ENCODE measurements around the gene SDC1. TPM values are rescaled to one million over a fixed set of nuclear protein-coding genes. Genes with fewer than 3 reads are reported as not detected.

The SDC1 gene
- 105 and 122 TPM in 2 replicates for polyA plus RNA-seq (2012; rRNA removed)
- 63.4 and 86.1 TPM in 2 replicates for polyA plus RNA-seq (2012; cell fraction: cytosol; rRNA removed)
- 58.4 and 62.2 TPM in 2 replicates for polyA plus RNA-seq (2012; cell fraction: nucleus; rRNA removed)

- H3K79me2 ChIP-seq (ENCODE audit: insufficient read depth) = peaks cover 30% of the 10 kb centered on the region; the same call in 1 of the 2 replicates
- H3K9me2 ChIP-seq = no peaks in the 10 kb centered on the region
- peak within 1 kb of the TSS; percentile 67 to 99 for H3K27ac ChIP-seq (ENCODE audit: low read depth in 2 of 2, low read length in 1 of 2)
- peak within 1 kb of the TSS; percentile 68 to 77 for H3K4me3 ChIP-seq (ENCODE audit: low read depth in 2 of 2, low read length in 1 of 2)
- no peak; the same call in 1 of the 2 replicates for TF ChIP-seq RCOR1 (IDR thresholded peaks at IDR 0.05; ENCODE audit: low read length)
- TF ChIP-seq TAF1 (IDR thresholded peaks at IDR 0.05; ENCODE audit: borderline replicate concordance, low read depth, low read length) = peak; percentile 25; the same call in 1 of the 2 replicates
- TF ChIP-seq MXI1 (IDR thresholded peaks at IDR 0.05; ENCODE audit: low read depth, low read length) = peak; percentile 70
- peak; percentile 32; the same call in 1 of the 2 replicates for TF ChIP-seq REST (IDR thresholded peaks at IDR 0.05; ENCODE audit: low read depth, low read length)
- TF ChIP-seq USF1 (IDR thresholded peaks at IDR 0.05; ENCODE audit: borderline replicate concordance, low read depth) = peak; percentile 15; the same call in 1 of the 2 replicates
- TF ChIP-seq RAD21 (IDR thresholded peaks at IDR 0.05; ENCODE audit: low read length) = 0 out of 2 replicates have a peak, but pooled peaks have one; percentile 1
- TF ChIP-seq MAX (IDR thresholded peaks at IDR 0.05; ENCODE audit: low read depth) = peak; percentile 71; the same call in 1 of the 2 replicates
- no peak for TF ChIP-seq USF2 (IDR thresholded peaks at IDR 0.05; ENCODE audit: borderline replicate concordance, low read depth, low read length)
- 0 out of 2 replicates have a peak, but pooled peaks have one; percentile 24 for TF ChIP-seq POLR2AphosphoS5 (IDR thresholded peaks at IDR 0.05; ENCODE audit: low read depth, low read length)
- TF ChIP-seq SIN3A (IDR thresholded peaks at IDR 0.05; ENCODE audit: borderline replicate concordance, low read depth, low read length) = peak; percentile 51; the same call in 1 of the 2 replicates
- TF ChIP-seq EP300 (IDR thresholded peaks at IDR 0.05; ENCODE audit: borderline replicate concordance in 1 of 2, low read depth in 1 of 2, low read length in 1 of 2) = 0 out of 4 replicates have a peak, but pooled peaks of 1 of the 2 experiments have one; percentile 17
- TF ChIP-seq GABPA (IDR thresholded peaks at IDR 0.05; ENCODE audit: low read depth) = no peak
- peaks cover 24% of the 10 kb centered on the region for H3F3A ChIP-seq (replicated peaks; ENCODE audit: insufficient read depth)
- peak within 1 kb of the TSS; percentile 75 for H3K9ac ChIP-seq
- ChIA-PET POLR2A (interaction anchor here (0.6 to 2.7 kb wide), 10 partner anchors 9 to 110 kb away, joined by 3 to 11 read pairs (median 4); no protein-coding TSS in a partner anchor), CTCF (interaction anchor here (0.6 to 10.4 kb wide), 59 partner anchors 10 to 378 kb away, joined by 3 to 215 read pairs (median 6); no protein-coding TSS in a partner anchor)
- no peaks in the 10 kb centered on the region for H4K20me1 ChIP-seq (ENCODE audit: insufficient read depth)
- H2AFZ ChIP-seq (ENCODE audit: low read depth) = peak within 1 kb of the TSS; percentile 91
- H3K36me3 ChIP-seq (replicated peaks in 1 of 2; ENCODE audit: control insufficient read depth in 1 of 2, insufficient read depth in 2 of 2, low read length in 1 of 2) = no peaks in the 10 kb centered on the region
- 2% methylated on average over 25 of the region's 65 CpGs for WGBS (ENCODE audit: low lambda C conversion rate)
- peak within 1 kb of the TSS; percentile 99 for H3K4me2 ChIP-seq
- no peaks in the 10 kb centered on the region for H3K27me3 ChIP-seq (ENCODE audit: insufficient read depth)
- no peaks in the 10 kb centered on the region for H3K9me3 ChIP-seq
- DNase-seq = peak; percentile 96
- H3K4me1 ChIP-seq (ENCODE audit: control insufficient read depth in 1 of 2, insufficient read depth in 2 of 2, low read depth in 1 of 2, low read length in 1 of 2) = peaks cover 26 to 37% of the 10 kb centered on the region in 2 experiments
These were observed at the start of gene SDC1 for GRCh38 chr2:20224716-20225293. Gene SDC1 (minus strand): TSS chr2:20225130. CDS start chr2:20224867, 263 bp downstream.
